Body of pancreas (tissue), 4 donors: ENCODE measurements around the gene AMELX.

ENCODE experiments used
- POLR2A ChIP-seq, 3 donors: fragments of 450-650 bp; IDR thresholded peaks; one replicate each; pipeline ENCODE4 v1.6.1; 2016; ENCODE audit warnings: antibody characterized with exemption in 3 of 3, mild to moderate bottlenecking in 2 of 3
- TF ChIP-seq, protein P1 (sequence below), 7 experiments: fragments of 450-650 bp in 4 of 7; fragments of 200-600 bp in 3 of 7; sonication (generic) in 3 of 7; IDR thresholded peaks; one replicate each; pipeline ENCODE4 v1.5.1; 2016 to 2019; ENCODE audit warnings: antibody characterized with exemption in 7 of 7

DNA sequence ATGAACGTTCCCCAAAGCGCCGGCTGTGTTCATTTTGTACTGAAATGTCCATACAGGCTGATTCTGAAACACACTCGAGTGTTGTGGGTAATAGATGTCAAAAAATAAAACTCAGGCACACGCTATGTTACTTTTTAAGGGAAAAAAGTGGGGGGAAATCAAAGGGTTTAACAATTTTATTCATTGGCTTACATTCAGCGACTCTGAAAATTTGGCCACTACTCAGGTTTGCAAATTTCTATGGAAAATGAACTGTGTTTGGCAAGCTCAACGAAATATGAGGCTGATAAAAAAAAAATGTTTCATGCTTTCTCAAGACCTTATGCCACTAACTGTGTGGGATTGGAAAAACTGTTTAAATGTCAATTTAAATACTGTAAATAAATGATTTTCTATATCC is 18.5 kb downstream of the AMELX start:
- TF ChIP-seq POLR2A (IDR thresholded peaks at IDR 0.05), result no peak
- TF ChIP-seq, protein P1, sequence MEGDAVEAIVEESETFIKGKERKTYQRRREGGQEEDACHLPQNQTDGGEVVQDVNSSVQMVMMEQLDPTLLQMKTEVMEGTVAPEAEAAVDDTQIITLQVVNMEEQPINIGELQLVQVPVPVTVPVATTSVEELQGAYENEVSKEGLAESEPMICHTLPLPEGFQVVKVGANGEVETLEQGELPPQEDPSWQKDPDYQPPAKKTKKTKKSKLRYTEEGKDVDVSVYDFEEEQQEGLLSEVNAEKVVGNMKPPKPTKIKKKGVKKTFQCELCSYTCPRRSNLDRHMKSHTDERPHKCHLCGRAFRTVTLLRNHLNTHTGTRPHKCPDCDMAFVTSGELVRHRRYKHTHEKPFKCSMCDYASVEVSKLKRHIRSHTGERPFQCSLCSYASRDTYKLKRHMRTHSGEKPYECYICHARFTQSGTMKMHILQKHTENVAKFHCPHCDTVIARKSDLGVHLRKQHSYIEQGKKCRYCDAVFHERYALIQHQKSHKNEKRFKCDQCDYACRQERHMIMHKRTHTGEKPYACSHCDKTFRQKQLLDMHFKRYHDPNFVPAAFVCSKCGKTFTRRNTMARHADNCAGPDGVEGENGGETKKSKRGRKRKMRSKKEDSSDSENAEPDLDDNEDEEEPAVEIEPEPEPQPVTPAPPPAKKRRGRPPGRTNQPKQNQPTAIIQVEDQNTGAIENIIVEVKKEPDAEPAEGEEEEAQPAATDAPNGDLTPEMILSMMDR (IDR thresholded peaks at IDR 0.05), result no peak
